ENCODE data around the gene PHC3.
A peak's percentile ranks its signal among the peaks of the same experiment; 100 is the strongest.
"Not testable (repeated sequence)": the region's sequence is repeated elsewhere in the genome, so short reads cannot be mapped to it uniquely, and the experiment has no call there.

PHC3 gene

DNA sequence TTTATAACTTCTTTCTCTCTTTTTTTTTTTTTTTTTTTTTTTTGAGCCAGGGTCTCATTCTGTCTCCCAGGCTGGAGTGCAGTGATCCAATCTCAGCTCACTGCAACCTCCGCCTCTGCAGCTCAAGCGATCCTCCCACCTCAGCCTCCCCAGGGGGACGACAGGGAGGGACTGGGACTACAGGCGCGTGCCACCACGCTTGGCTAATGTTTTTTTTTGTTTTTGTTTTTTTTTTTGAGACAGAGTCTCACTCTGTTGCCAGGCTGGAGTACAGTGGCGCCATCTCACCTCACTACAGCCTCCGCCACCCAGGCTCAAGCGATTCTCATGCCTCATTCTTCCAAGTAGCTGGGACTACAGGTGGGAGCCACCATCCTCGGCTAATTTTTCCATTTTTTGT is 23.0 kb upstream of the PHC3 start:
- DNase-seq (ENCODE audit: low read depth in 2 of 2): no peak
- no peak overlapping the region for H3K4me3 ChIP-seq (replicated peaks in 1 of 2; ENCODE audit: low read depth in 2 of 2, low read length in 2 of 2)
- TF ChIP-seq, protein P1, sequence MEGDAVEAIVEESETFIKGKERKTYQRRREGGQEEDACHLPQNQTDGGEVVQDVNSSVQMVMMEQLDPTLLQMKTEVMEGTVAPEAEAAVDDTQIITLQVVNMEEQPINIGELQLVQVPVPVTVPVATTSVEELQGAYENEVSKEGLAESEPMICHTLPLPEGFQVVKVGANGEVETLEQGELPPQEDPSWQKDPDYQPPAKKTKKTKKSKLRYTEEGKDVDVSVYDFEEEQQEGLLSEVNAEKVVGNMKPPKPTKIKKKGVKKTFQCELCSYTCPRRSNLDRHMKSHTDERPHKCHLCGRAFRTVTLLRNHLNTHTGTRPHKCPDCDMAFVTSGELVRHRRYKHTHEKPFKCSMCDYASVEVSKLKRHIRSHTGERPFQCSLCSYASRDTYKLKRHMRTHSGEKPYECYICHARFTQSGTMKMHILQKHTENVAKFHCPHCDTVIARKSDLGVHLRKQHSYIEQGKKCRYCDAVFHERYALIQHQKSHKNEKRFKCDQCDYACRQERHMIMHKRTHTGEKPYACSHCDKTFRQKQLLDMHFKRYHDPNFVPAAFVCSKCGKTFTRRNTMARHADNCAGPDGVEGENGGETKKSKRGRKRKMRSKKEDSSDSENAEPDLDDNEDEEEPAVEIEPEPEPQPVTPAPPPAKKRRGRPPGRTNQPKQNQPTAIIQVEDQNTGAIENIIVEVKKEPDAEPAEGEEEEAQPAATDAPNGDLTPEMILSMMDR (IDR thresholded peaks at IDR 0.05; ENCODE audit: low read depth, low read length): no peak

DNA sequence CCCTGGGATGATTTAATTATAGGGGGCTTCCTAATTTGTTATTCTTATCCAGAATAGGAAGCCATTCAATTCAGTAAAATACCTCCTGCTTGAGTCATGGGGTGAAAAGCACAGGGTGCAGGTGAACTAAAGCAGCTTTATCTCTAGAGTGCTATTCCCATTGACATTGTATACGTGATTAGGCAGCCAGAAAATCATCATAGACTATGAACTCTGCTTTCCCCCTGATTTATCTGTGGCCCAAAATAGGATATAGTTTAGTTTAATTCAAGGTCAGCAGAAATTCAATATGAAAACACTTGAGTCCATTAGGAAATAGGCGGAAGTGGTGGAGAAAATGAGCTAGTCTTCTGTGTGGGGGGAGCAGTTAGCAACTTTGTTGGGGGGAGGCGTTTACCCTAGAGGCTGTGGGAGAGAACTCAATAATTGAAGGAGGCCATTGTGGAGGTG is 22.5 kb upstream of the PHC3 start:
- H3K4me3 ChIP-seq (replicated peaks in 1 of 2; ENCODE audit: low read depth in 2 of 2, low read length in 2 of 2): no peak overlapping the region
- no peak for DNase-seq (ENCODE audit: low read depth in 2 of 2)
- TF ChIP-seq, protein P1 (IDR thresholded peaks at IDR 0.05; ENCODE audit: low read depth, low read length): no peak

DNA sequence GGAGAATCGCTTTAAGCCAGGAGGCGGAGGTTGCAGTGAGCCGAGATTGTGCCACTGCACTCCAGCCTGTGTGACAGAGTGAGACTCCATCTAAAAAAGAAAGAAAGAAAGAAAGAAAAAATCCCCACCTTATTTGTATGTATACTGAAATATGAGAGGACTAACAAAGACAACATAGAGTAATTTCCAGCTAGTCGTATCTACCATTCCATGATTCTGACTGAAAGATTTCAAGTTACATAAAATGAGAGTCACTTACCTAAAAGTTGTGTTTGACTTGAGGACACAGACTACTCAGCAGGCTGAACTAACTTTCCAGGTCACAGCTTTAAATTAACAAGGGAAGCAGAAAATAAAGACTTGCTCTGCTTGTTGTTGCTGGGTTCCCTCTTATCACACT is 21.9 kb upstream of the PHC3 start:
- DNase-seq (ENCODE audit: low read depth in 2 of 2): no peak
- H3K4me3 ChIP-seq (replicated peaks in 1 of 2; ENCODE audit: low read depth in 2 of 2, low read length in 2 of 2): no peak overlapping the region
- TF ChIP-seq, protein P1 (IDR thresholded peaks at IDR 0.05; ENCODE audit: low read depth, low read length): no peak

DNA sequence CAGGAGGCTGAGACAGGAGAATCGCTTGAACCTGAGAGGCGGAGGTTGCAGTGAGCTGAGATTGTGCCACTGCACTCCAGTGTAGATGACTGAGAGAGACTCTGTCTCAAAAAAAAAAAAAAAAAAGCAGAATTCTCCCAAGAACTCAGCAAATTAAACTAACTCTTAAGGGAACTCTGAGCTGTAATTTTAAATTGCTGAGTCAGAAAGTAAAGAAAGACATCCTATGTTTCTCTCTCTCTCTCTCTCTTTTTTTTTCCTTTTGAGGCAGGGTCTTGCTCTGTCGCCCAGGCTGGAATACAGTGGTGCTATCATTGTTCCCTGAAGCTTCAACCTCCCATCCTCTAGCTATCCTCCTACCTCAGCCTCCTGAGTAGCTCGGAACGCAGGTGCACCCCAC is 20.0 kb upstream of the PHC3 start:
- DNase-seq (ENCODE audit: low read depth in 2 of 2): no peak
- TF ChIP-seq, protein P1 (IDR thresholded peaks at IDR 0.05; ENCODE audit: low read depth, low read length): no peak
- H3K4me3 ChIP-seq (replicated peaks in 1 of 2; ENCODE audit: low read depth in 2 of 2, low read length in 2 of 2): no peak overlapping the region

DNA sequence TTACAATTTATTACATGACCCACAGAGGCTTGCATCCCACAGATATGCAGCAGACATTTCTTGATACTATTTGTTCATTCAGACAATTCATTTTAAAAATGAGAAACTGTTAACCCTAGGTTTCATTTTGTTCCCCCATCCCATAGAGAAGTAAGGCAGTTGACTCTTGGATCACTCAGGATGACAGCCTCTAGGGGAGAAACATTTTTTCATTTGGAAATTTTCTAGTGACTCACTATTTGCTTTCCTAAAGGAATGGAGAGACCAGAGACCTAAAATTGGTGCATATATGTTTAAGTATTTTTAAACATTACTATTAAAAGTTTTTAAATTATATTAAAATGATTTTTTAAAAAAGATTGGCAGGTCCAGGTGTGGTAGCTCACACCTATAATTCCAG is 19.5 kb upstream of the PHC3 start:
- TF ChIP-seq, protein P1 (IDR thresholded peaks at IDR 0.05; ENCODE audit: low read depth, low read length): no peak
- no peak for DNase-seq (ENCODE audit: low read depth in 2 of 2)
- no peak overlapping the region for H3K4me3 ChIP-seq (replicated peaks in 1 of 2; ENCODE audit: low read depth in 2 of 2, low read length in 2 of 2)

DNA sequence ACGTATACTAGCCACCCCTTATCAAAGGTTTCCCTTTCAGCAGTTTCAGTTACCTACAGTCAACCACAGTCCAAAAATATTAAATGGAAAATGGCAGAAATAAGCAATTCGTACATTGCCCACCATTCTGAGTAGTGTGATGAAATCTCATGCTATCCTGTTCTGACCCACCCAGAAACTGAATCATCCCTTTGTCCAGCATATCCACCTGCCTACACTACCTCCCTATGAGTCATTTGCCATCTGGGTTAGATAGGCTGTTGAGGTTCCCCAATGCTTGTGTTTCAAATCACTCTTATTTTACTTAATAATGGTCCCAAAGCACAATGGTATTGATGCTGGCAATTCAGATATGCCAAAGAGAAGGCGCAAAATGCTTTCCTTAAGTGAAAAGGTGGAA is 15.3 kb upstream of the PHC3 start:
- TF ChIP-seq, protein P1 (IDR thresholded peaks at IDR 0.05; ENCODE audit: low read depth, low read length): no peak
- peak in 1 of 2 donors; percentile 37 for DNase-seq (ENCODE audit: low read depth in 2 of 2)
- H3K4me3 ChIP-seq (replicated peaks in 1 of 2; ENCODE audit: low read depth in 2 of 2, low read length in 2 of 2): no peak overlapping the region

DNA sequence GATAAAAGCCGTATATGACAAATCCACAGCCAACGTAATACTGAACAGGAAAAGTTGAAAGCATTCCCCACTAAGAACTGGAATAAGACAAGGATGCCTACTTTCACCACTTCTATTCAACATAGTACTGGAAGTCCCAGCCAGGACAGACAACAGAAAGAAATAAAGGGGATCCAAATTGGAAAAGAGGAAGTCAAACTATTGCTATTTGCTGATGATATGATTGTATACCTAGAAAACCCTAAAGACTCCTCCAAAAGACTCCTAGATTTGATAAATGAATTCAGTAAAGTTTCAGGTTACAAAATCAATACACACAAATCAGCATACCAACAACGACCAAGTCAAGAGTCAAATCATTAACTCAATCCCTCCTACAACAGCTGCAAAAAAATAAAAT is 14.2 kb upstream of the PHC3 start:
- DNase-seq (ENCODE audit: low read depth in 2 of 2); H3K4me3 ChIP-seq (replicated peaks in 1 of 2; ENCODE audit: low read depth in 2 of 2, low read length in 2 of 2): not testable (repeated sequence)

Data from cardiac fibroblast (primary cell).